ENCODE data around the gene HS3ST3A1.
"Not testable (repeated sequence)": the region's sequence is repeated elsewhere in the genome, so short reads cannot be mapped to it uniquely, and the experiment has no call there.

The HS3ST3A1 gene

GRCh38 chr17:13575466-13575865, 26.3 kb downstream of the HS3ST3A1 start:
- DNase-seq, result no peak

DNA sequence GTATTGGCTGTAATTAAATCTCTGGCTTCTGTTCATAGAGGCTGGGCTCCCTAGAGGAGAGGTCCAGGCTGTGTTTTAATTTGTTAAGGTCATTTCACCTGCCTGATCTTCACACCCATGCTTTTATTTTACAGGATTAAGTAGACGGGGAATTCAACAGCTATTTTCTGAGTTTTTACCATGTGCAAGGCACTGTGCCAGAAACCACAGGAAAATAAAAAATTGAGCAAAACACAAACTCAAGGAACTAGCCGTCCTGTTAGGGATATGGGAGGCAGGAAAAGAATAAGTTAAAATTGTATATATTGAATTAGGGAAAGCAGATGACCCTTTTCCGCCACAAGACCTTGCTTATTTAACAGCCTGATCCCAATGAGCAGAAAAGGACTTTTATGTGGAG, 29.1 kb downstream of the HS3ST3A1 start:
- peak; percentile 47 for DNase-seq

- peak; percentile 39 for DNase-seq
Observed at GRCh38 chr17:13569398-13570123, 32.2 kb downstream of the HS3ST3A1 start.

DNA sequence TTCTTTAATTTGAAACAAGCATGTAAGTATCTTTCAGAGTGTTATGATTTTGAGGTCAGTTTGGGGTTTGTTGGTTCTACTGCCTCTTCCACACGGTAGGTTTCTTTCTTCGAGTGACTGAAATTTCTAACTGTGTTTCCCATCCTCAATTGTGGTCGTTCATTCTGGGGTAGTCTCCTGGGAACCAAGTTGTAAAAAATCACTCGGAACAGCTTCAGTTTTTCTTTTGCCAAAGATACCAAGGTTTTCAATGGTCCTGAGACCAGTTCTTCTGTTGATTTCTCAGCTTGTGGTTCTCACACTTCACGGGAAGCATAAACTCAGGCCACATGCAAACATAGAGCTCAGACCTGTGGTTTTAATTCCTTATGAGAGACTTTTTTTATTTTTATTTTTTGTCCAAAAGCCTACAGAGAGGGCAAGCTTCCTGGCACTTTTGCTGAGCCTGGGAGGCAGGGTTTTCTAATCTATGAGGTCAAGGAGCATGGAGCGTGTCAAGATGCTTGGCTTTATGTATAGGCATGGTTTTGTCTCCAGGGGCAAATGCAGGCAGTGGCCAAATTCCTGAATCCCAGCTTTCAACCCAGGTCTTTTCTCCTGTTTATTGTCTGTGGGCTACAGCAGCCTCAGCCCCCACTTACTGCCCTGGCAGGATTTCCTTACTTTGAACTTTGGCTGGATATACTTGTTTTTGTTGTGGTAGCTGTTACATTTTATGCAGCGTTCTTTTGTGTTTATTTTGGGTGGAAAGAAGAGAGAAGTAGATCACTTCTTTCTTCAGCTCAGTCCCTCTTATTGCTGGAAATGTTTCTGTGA, 32.9 kb downstream of the HS3ST3A1 start:
- peak; percentile 70 for DNase-seq

DNA sequence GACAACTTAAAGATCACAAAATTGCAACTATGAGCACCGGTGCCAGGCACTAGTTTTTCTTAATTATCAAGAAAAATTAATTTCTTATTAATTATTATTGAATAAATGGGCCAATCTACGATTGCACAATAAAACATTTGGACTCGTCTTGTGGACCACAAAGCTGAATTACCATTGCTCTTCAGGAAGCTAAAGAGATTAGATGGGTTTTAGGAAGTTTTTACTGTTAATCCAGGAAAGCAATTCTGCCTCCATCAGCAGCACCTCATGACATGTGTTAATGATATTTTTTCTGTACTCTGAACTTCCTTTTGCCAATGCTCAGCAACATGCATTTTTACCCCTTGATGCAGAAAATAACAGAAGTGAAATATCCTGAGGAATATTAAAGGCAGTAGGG, 37.9 kb downstream of the HS3ST3A1 start:
- DNase-seq, result no peak

GRCh38 chr17:13562271-13562800, 39.4 kb downstream of the HS3ST3A1 start:
- peak; percentile 95 for DNase-seq

DNA sequence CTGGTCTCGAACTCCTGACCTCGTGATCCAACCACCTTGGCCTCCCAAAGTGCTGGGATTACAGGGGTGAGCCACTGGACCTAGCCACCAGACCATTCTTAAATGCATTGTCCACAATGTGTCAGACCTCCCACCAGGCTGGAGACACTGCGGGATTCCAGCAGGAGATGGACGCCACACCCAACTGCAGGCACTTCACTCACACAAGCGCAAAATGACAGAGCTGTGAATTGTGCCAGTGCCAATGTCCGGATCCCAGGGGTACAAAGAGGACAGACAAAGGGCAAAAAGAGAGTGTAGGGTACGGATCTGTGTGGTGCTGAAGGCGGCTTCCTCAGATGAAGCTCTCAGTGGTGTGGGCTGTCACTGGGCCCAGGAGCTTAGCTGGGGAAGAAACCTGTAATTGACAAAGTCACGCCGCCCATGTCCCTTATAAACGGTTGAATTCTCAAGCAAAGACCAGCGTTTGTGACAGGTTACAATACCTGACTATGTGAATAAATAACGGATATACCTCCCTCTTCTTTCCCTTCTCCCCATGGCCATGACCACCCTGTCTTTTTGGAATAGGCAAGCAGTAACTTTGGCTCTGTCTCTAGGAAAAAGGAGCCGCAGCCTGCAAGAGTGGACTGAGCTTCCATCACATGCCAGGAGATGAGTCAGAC, 40.0 kb downstream of the HS3ST3A1 start:
- peak; percentile 42 for DNase-seq

- no peak for DNase-seq
Observed at GRCh38 chr17:13560935-13561334, 40.8 kb downstream of the HS3ST3A1 start.

- DNase-seq, result no peak
Observed at GRCh38 chr17:13558588-13558987, 43.1 kb downstream of the HS3ST3A1 start.

DNA sequence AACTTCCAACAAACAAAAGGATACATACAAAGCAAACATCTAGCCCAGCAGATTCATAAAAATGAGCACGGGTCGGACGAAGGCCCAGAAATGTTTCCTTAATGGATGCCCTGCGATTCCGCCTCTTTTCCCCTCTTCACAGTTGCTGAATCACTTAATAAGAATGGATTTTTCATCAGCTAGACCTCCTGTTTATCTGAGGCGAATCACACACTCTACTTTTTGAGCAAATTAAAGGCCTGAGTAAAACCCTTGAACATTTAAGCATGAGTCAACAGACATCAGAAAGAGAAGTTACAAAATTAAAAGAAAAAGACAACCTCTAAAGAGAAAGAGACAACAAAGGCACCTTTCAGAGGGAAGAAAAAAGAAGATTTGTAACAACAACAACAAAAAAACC, 44.7 kb downstream of the HS3ST3A1 start:
- DNase-seq, result peak; percentile 80

DNA sequence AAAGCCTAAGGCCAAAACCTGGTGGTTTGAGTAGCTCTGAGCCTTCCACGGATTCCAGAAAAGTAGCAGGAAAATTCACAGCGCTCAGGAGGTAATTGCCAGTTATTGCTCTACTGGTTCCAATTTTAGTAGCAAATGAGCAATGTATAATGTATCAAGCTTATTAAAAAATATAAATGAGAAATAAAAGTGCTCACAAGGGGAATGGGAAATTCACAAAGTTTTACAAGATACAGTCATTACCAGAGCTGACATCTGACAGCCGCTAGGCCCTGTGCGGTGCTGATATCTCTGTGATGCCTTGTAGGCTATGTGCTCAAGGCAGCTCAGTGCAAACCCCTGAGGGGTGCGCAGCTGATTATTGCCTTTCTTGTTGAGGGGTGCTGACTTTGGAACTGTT, 47.5 kb downstream of the HS3ST3A1 start:
- no peak for DNase-seq

- DNase-seq, result no peak
Observed at GRCh38 chr17:13550291-13550690, 51.4 kb downstream of the HS3ST3A1 start.

- not testable (repeated sequence) for DNase-seq
Observed at GRCh38 chr17:13548576-13548975, 53.2 kb downstream of the HS3ST3A1 start.

DNA sequence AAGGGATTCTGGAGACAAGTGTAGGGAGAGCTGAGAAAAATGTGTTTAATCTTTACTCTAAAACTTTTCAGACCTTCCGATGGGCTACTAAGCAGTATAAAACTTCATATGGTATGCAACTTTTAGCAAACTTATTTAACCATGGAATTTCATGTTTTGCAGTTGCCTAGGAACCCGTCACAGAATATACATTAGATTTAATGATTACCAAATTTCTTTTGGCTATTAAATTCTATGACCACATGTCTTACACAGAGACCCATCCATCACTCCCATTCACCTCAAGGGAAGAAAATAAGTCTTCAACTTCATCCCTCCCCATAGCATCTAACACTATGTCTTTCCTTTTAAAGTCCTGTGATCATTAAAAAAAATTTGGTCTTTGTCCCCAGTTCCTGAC, 54.9 kb downstream of the HS3ST3A1 start:
- peak; percentile 33 for DNase-seq

DNA sequence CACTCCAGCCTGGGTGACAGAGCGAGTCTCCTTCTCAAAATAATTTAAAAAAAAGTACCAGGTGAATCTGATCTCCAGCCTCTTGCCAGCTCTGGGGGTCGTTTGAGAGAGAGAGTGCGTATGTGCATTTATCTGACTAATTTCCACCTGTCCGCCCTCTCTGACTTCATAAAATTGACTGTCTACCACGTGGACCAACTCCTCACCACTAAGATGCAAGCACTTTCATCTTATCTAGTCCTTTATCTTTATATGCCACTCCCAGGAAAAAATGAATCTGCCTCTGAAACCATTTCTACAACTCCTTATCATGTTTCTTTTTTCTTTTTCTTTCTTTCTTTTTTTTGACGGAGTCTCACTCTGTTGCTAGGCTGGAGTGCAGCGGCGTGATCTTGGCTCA, 55.8 kb downstream of the HS3ST3A1 start:
- DNase-seq, result no peak

GRCh38 chr17:13544765-13545164, 57.0 kb downstream of the HS3ST3A1 start:
- DNase-seq, result no peak

DNA sequence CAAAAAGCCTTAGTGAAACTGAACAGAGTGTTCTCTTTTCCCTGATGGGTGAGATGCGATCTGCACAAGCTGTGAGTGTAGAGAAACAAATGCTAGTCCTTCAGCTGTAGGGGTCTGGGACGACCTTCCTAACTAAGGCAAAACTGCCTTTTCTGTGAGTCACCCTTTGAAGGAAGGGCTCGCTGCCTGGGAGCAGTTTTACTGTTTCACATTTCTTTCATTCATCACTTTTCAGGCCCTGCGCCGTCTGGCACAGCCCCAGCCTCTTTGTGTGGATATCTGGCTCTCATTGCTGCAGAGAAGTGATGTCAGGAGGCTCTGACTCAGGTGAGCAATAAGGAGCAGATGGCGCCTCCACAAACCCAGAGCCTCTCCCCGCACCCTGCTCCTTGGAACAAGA, 57.4 kb downstream of the HS3ST3A1 start:
- peak; percentile 96 for DNase-seq

GRCh38 chr17:13542636-13543035, 59.1 kb downstream of the HS3ST3A1 start:
- peak; percentile 73 for DNase-seq

- peak; percentile 99 for DNase-seq
Observed at GRCh38 chr17:13541032-13541480, 60.7 kb downstream of the HS3ST3A1 start.

- no peak for DNase-seq
Observed at GRCh38 chr17:13540546-13540945, 61.2 kb downstream of the HS3ST3A1 start.

GRCh38 chr17:13539421-13539820, 62.3 kb downstream of the HS3ST3A1 start:
- DNase-seq, result no peak

GRCh38 chr17:13538841-13539411, 62.8 kb downstream of the HS3ST3A1 start:
- DNase-seq, result peak; percentile 31

Data from fibroblast of skin of scalp (primary cell).